SK-N-SH (cell line): ENCODE measurements around the gene CAPN5. TPM values are rescaled to one million over a fixed set of nuclear protein-coding genes. Genes with fewer than 3 reads are reported as not detected.

ENCODE experiments used
- CTCF ChIA-PET: fragments of 300-600, 350-600 bp; formaldehyde crosslinking; extraction: SDS; loops from one replicate; lab custom pipeline; 2021; lab: Yijun Ruan, JAX
- POLR2A ChIA-PET: fragments of 350-600 bp; sonication (Branson Sonifier 250); formaldehyde crosslinking; extraction: SDS; loops from one replicate; lab custom pipeline; 2020; ENCODE audit warnings: antibody characterized with exemption, inconsistent platforms; lab: Yijun Ruan, JAX
- DNase-seq: peaks from one replicate; pipeline ENCODE4 v3.0.0; 2012
- H2AFZ ChIP-seq: fragments of 200-600 bp; sonication (generic); 2 replicates; pipeline ENCODE4 v1.8.1; 2016; ENCODE audit warnings: antibody characterized with exemption, mild to moderate bottlenecking, low read depth
- H3F3A ChIP-seq: fragments of 200-600 bp; sonication (generic); replicated peaks from 2 replicates; pipeline ENCODE3; 2016; ENCODE audit warnings: antibody characterized with exemption, mild to moderate bottlenecking; ENCODE audit not compliant: insufficient read depth
- H3K27ac ChIP-seq, 2 experiments: fragments of 200-500 bp in 1 of 2; fragments of 200-600 bp in 1 of 2; sonication (Bioruptor generic) in 1 of 2; sonication (generic), shearing (Covaris generic) in 1 of 2; 2 replicates each; pipeline versions ENCODE4 v1.5.1 to v1.6.1; 2014 to 2016; ENCODE audit warnings: low read depth in 2 of 2, inconsistent platforms in 1 of 2, low read length in 1 of 2, mild to moderate bottlenecking in 1 of 2, mixed read lengths in 1 of 2
- H3K27me3 ChIP-seq: fragments of 200-600 bp; sonication (generic), shearing (Covaris generic); 2 replicates; pipeline ENCODE4 v1.6.1; 2016; ENCODE audit warnings: mixed run types; ENCODE audit not compliant: insufficient read depth
- H3K36me3 ChIP-seq, 2 experiments: fragments of 200-500 bp in 1 of 2; fragments of 200-600 bp in 1 of 2; sonication (Bioruptor generic) in 1 of 2; sonication (generic) in 1 of 2; replicated peaks in 1 of 2; 2 replicates each; pipeline versions ENCODE3 to v1.5.1; 2014 to 2016; ENCODE audit warnings: low read length in 1 of 2, mild to moderate bottlenecking in 1 of 2; ENCODE audit not compliant: insufficient read depth in 2 of 2, control insufficient read depth in 1 of 2
- H3K4me1 ChIP-seq, 2 experiments: fragments of 200-500 bp in 1 of 2; fragments of 200-600 bp in 1 of 2; sonication (Bioruptor generic) in 1 of 2; sonication (generic), shearing (Covaris generic) in 1 of 2; 2 replicates each; pipeline versions ENCODE4 v1.5.1 to v1.6.1; 2014 to 2016; ENCODE audit warnings: low read depth in 1 of 2, low read length in 1 of 2, mixed run types in 1 of 2; ENCODE audit not compliant: insufficient read depth in 2 of 2, control insufficient read depth in 1 of 2
- H3K4me2 ChIP-seq: fragments of 200-600 bp; sonication (generic), shearing (Covaris generic); 2 replicates; pipeline ENCODE4 v1.6.1; 2017; ENCODE audit warnings: mixed run types
- H3K4me3 ChIP-seq, 2 experiments: fragments of 200-500 bp in 1 of 2; fragments of 200-600 bp in 1 of 2; sonication (Bioruptor generic) in 1 of 2; sonication (generic), shearing (Covaris generic) in 1 of 2; 2 replicates each; pipeline versions ENCODE4 v1.5.1 to v1.8.1; 2014 to 2016; ENCODE audit warnings: low read depth in 2 of 2, inconsistent platforms in 1 of 2, low read length in 1 of 2, mild to moderate bottlenecking in 1 of 2, mixed read lengths in 1 of 2, moderate library complexity in 1 of 2
- H3K79me2 ChIP-seq: fragments of 200-600 bp; sonication (generic); 2 replicates; pipeline ENCODE4 v1.8.1; 2017; ENCODE audit warnings: mild to moderate bottlenecking; ENCODE audit not compliant: insufficient read depth
- H3K9ac ChIP-seq: fragments of 200-600 bp; sonication (generic); 2 replicates; pipeline ENCODE4 v1.6.1; 2017; ENCODE audit warnings: mixed run types
- H3K9me2 ChIP-seq: fragments of 200-600 bp; sonication (generic); 2 replicates; pipeline ENCODE4 v1.6.1; 2017; ENCODE audit warnings: mixed run types
- H3K9me3 ChIP-seq: fragments of 200-600 bp; sonication (generic); 2 replicates; pipeline ENCODE4 v1.6.1; 2017; ENCODE audit warnings: mixed run types, mild to moderate bottlenecking, moderate library complexity
- H4K20me1 ChIP-seq: fragments of 200-600 bp; sonication (generic); 2 replicates; pipeline ENCODE4 v1.6.1; 2017; ENCODE audit warnings: mild to moderate bottlenecking, mixed run types; ENCODE audit not compliant: insufficient read depth
- CHD2 ChIP-seq: fragments of 150-350 bp; IDR thresholded peaks from 2 replicates; pipeline ENCODE4 v1.6.1; 2018; ENCODE audit warnings: low read length; ENCODE audit not compliant: partially characterized antibody
- ELF1 ChIP-seq: IDR thresholded peaks from 2 replicates; pipeline ENCODE4 v1.4.0; 2012
- EP300 ChIP-seq, 2 experiments: IDR thresholded peaks; 2 replicates each; pipeline versions ENCODE4 v1.4.0 to v1.6.1; 2012; ENCODE audit warnings: borderline replicate concordance in 1 of 2, low read depth in 1 of 2, low read length in 1 of 2
- FOSL2 ChIP-seq: IDR thresholded peaks from 2 replicates; pipeline ENCODE4 v1.4.0; 2012; ENCODE audit warnings: low read depth, mild to moderate bottlenecking, moderate library complexity, borderline replicate concordance
- FOXM1 ChIP-seq: IDR thresholded peaks from 2 replicates; pipeline ENCODE4 v1.4.0; 2012; ENCODE audit warnings: low read depth, mild to moderate bottlenecking
- GABPA ChIP-seq: IDR thresholded peaks from 2 replicates; pipeline ENCODE4 v1.4.0; 2012; ENCODE audit warnings: low read depth, mild to moderate bottlenecking
- MXI1 ChIP-seq: IDR thresholded peaks from 2 replicates; pipeline ENCODE4 v1.6.1; 2012; ENCODE audit warnings: mild to moderate bottlenecking, low read depth, low read length, improper control_type of control experiment
- NFIC ChIP-seq: IDR thresholded peaks from 2 replicates; pipeline ENCODE4 v1.4.0; 2012; ENCODE audit warnings: borderline replicate concordance
- NRF1 ChIP-seq: IDR thresholded peaks from 2 replicates; pipeline ENCODE4 v1.6.1; 2012; ENCODE audit warnings: low read depth, mild to moderate bottlenecking, low read length
- POLR2AphosphoS5 ChIP-seq: IDR thresholded peaks from 2 replicates; pipeline ENCODE4 v1.6.1; 2012; ENCODE audit warnings: low read depth, low read length
- RCOR1 ChIP-seq: fragments of 150-350 bp; IDR thresholded peaks from 2 replicates; pipeline ENCODE4 v1.6.1; 2017; ENCODE audit warnings: antibody characterized with exemption, low read length
- RFX5 ChIP-seq: IDR thresholded peaks from 2 replicates; pipeline ENCODE4 v1.6.1; 2012; ENCODE audit warnings: mild to moderate bottlenecking, improper control_type of control experiment, low read length
- TAF1 ChIP-seq: IDR thresholded peaks from 2 replicates; pipeline ENCODE4 v1.6.1; 2012; ENCODE audit warnings: low read depth, mild to moderate bottlenecking, low read length, moderate library complexity, borderline replicate concordance
- TEAD4 ChIP-seq: IDR thresholded peaks from 2 replicates; pipeline ENCODE4 v1.4.0; 2012; ENCODE audit warnings: mild to moderate bottlenecking, borderline replicate concordance; ENCODE audit not compliant: insufficient read depth
- YY1 ChIP-seq: IDR thresholded peaks from 2 replicates; pipeline ENCODE4 v1.4.0; 2012; ENCODE audit warnings: low read depth, mild to moderate bottlenecking
- WGBS: methylation state at CpG from one replicate; pipeline ENCODE4 v1.1.6; 2017; ENCODE audit warnings: low lambda C conversion rate; 5-methylcytosine and 5-hydroxymethylcytosine counted together
- polyA plus RNA-seq, 3 experiments: library from polyadenylated mRNA; depleted of rRNA; stranded (reverse); fragments of >200 nt; gene quantifications; 2 replicates each; pipeline ENCODE4 v1.2.3, GENCODE V29; 2012
- TF ChIP-seq, protein P1 (sequence below): fragments of 150-350 bp; IDR thresholded peaks from 2 replicates; pipeline ENCODE4 v1.6.1; 2016; ENCODE audit warnings: mild to moderate bottlenecking, low read depth, low read length
- TF ChIP-seq, protein P2 (sequence below): fragments of 200-600 bp; sonication (generic); IDR thresholded peaks from 2 replicates; pipeline ENCODE4 v1.6.1; 2017; ENCODE audit warnings: antibody characterized with exemption, mild to moderate bottlenecking, moderate library complexity
- TF ChIP-seq, protein P3 (sequence below): IDR thresholded peaks from 2 replicates; pipeline ENCODE4; 2012
- TF ChIP-seq, protein P4 (sequence below): IDR thresholded peaks from 2 replicates; pipeline ENCODE4 v1.4.0; 2012; ENCODE audit warnings: low read depth, borderline replicate concordance
- TF ChIP-seq, protein P5 (sequence below): IDR thresholded peaks from 2 replicates; pipeline ENCODE4 v1.6.1; 2012; ENCODE audit warnings: mild to moderate bottlenecking, low read depth, low read length, moderate library complexity

The CAPN5 gene
- polyA plus RNA-seq, 1 of the 3 experiments (the other 2 are of a cell fraction), result 33.1 TPM

DNA sequence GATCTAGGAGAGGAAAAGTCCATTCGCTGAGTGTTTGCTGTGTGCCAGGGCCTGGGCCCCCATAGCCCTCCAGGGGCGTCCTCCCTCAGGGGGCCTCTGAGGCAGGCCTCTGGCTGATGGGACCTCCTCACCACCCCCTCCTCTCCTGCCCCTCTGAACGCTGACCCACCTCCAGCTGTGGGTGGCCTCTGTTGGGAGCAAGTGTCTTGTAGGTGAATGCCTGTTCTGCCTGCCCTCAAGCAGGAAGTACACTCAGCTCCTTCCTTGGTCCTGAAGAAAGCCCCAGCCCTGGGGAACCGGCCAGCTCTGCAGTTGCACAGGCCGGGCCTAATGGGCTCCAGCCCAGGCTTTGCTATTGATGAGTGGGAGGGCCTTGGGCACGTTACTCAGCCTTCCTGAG is 64.8 kb downstream of the CAPN5 start:
- H3K79me2 ChIP-seq, result no peaks in the 10 kb centered on the region
- WGBS, result 74% methylated on average over 6 of the region's 6 CpGs
- peaks cover 0 to 37% of the 10 kb centered on the region in 2 experiments; a peak in 2 of 4 replicates for H3K4me1 ChIP-seq
- no peak overlapping the region for H3K9ac ChIP-seq
- DNase-seq, result no peak
- TF ChIP-seq, protein P1, sequence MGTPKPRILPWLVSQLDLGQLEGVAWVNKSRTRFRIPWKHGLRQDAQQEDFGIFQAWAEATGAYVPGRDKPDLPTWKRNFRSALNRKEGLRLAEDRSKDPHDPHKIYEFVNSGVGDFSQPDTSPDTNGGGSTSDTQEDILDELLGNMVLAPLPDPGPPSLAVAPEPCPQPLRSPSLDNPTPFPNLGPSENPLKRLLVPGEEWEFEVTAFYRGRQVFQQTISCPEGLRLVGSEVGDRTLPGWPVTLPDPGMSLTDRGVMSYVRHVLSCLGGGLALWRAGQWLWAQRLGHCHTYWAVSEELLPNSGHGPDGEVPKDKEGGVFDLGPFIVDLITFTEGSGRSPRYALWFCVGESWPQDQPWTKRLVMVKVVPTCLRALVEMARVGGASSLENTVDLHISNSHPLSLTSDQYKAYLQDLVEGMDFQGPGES, result no peak
- TF ChIP-seq NRF1, result no peak
- no peak for TF ChIP-seq FOXM1
- TF ChIP-seq, protein P2, sequence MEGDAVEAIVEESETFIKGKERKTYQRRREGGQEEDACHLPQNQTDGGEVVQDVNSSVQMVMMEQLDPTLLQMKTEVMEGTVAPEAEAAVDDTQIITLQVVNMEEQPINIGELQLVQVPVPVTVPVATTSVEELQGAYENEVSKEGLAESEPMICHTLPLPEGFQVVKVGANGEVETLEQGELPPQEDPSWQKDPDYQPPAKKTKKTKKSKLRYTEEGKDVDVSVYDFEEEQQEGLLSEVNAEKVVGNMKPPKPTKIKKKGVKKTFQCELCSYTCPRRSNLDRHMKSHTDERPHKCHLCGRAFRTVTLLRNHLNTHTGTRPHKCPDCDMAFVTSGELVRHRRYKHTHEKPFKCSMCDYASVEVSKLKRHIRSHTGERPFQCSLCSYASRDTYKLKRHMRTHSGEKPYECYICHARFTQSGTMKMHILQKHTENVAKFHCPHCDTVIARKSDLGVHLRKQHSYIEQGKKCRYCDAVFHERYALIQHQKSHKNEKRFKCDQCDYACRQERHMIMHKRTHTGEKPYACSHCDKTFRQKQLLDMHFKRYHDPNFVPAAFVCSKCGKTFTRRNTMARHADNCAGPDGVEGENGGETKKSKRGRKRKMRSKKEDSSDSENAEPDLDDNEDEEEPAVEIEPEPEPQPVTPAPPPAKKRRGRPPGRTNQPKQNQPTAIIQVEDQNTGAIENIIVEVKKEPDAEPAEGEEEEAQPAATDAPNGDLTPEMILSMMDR, result no peak
- TF ChIP-seq YY1, result no peak
- no peak for TF ChIP-seq MXI1
- TF ChIP-seq EP300 (IDR thresholded peaks at IDR 0.05; ENCODE audit: borderline replicate concordance in 1 of 2, low read depth in 1 of 2, low read length in 1 of 2), result no peak
- TF ChIP-seq FOSL2, result no peak
- TF ChIP-seq, protein P3, sequence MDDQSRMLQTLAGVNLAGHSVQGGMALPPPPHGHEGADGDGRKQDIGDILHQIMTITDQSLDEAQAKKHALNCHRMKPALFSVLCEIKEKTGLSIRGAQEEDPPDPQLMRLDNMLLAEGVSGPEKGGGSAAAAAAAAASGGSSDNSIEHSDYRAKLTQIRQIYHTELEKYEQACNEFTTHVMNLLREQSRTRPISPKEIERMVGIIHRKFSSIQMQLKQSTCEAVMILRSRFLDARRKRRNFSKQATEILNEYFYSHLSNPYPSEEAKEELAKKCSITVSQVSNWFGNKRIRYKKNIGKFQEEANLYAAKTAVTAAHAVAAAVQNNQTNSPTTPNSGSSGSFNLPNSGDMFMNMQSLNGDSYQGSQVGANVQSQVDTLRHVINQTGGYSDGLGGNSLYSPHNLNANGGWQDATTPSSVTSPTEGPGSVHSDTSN, result no peak
- no peak for TF ChIP-seq RCOR1
- TF ChIP-seq, protein P4, sequence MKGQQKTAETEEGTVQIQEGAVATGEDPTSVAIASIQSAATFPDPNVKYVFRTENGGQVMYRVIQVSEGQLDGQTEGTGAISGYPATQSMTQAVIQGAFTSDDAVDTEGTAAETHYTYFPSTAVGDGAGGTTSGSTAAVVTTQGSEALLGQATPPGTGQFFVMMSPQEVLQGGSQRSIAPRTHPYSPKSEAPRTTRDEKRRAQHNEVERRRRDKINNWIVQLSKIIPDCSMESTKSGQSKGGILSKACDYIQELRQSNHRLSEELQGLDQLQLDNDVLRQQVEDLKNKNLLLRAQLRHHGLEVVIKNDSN, result no peak
- TF ChIP-seq CHD2, result no peak
- TF ChIP-seq TEAD4, result no peak
- no peak for TF ChIP-seq GABPA
- TF ChIP-seq, protein P5, sequence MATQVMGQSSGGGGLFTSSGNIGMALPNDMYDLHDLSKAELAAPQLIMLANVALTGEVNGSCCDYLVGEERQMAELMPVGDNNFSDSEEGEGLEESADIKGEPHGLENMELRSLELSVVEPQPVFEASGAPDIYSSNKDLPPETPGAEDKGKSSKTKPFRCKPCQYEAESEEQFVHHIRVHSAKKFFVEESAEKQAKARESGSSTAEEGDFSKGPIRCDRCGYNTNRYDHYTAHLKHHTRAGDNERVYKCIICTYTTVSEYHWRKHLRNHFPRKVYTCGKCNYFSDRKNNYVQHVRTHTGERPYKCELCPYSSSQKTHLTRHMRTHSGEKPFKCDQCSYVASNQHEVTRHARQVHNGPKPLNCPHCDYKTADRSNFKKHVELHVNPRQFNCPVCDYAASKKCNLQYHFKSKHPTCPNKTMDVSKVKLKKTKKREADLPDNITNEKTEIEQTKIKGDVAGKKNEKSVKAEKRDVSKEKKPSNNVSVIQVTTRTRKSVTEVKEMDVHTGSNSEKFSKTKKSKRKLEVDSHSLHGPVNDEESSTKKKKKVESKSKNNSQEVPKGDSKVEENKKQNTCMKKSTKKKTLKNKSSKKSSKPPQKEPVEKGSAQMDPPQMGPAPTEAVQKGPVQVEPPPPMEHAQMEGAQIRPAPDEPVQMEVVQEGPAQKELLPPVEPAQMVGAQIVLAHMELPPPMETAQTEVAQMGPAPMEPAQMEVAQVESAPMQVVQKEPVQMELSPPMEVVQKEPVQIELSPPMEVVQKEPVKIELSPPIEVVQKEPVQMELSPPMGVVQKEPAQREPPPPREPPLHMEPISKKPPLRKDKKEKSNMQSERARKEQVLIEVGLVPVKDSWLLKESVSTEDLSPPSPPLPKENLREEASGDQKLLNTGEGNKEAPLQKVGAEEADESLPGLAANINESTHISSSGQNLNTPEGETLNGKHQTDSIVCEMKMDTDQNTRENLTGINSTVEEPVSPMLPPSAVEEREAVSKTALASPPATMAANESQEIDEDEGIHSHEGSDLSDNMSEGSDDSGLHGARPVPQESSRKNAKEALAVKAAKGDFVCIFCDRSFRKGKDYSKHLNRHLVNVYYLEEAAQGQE, result no peak
- TF ChIP-seq RFX5, result no peak
- TF ChIP-seq ELF1, result no peak
- no peak for TF ChIP-seq NFIC
- TF ChIP-seq TAF1, result no peak
- TF ChIP-seq POLR2AphosphoS5, result no peak
- TF ChIP-seq, all 33 proteins: peak for 0
- no peaks in the 10 kb centered on the region for H3K27me3 ChIP-seq
- H3K4me3 ChIP-seq, result no peak overlapping the region
- H2AFZ ChIP-seq, result no peak overlapping the region
- no peaks in the 10 kb centered on the region for H3K9me2 ChIP-seq
- ChIA-PET POLR2A (no interaction called here), CTCF (interaction anchor here (1.2 to 12.2 kb wide), 6 partner anchors 8 to 417 kb away, joined by 3 to 270 read pairs (median 6); no protein-coding TSS in a partner anchor)
- H3K4me2 ChIP-seq, result no peak overlapping the region
- H3F3A ChIP-seq, result no peaks in the 10 kb centered on the region
- H3K9me3 ChIP-seq, result no peaks in the 10 kb centered on the region
- H4K20me1 ChIP-seq, result no peaks in the 10 kb centered on the region
- no peaks in the 10 kb centered on the region for H3K36me3 ChIP-seq
- H3K27ac ChIP-seq, result peak overlapping the region in 1 of 2 experiments; percentile 4; a peak in 1 of 4 replicates
